Measurements from ENCODE around the gene DCP1A. TPM values are rescaled to one million over a fixed set of nuclear protein-coding genes. Genes with fewer than 3 reads are reported as not detected.

DCP1A gene
- total RNA-seq, 1 donor from 2014 or later: 25.0 TPM

GRCh38 chr3:53264718-53265117, 82.6 kb downstream of the DCP1A start:
- no peak overlapping the region for H2AFZ ChIP-seq (ENCODE audit: low read depth, low read length)
- DNase-seq (ENCODE audit: low read depth): no peak

GRCh38 chr3:53263907-53264306, 83.4 kb downstream of the DCP1A start:
- no peak for TF ChIP-seq EZH2 (IDR thresholded peaks at IDR 0.05; ENCODE audit: insufficient read depth, low read length)
- no peak for TF ChIP-seq CTCF (IDR thresholded peaks at IDR 0.05; ENCODE audit: insufficient read depth, low read depth, low read length)
- Mint-ChIP-seq H3K36me3 (ENCODE audit: low read depth, unreplicated experiment) (no peaks in the 10 kb centered on the region), H3K9me3 (ENCODE audit: unreplicated experiment) (no peaks in the 10 kb centered on the region), H3K27me3 (ENCODE audit: low read depth, unreplicated experiment) (peaks cover 4% of the 10 kb centered on the region), H3K4me3 (ENCODE audit: unreplicated experiment) (no peak overlapping the region), H3K4me1 (ENCODE audit: low read depth, unreplicated experiment) (peaks cover 11% of the 10 kb centered on the region), H3K27ac (ENCODE audit: unreplicated experiment) (no peak overlapping the region)
- no peaks in the 10 kb centered on the region for H3K79me2 ChIP-seq (ENCODE audit: insufficient read depth, low read length)
- no peak overlapping the region for H3K27ac ChIP-seq (ENCODE audit: low read depth, low read length)
- H3K27me3 ChIP-seq (ENCODE audit: insufficient read depth, low read length): no peaks in the 10 kb centered on the region
- no peak overlapping the region for H2AFZ ChIP-seq (ENCODE audit: low read depth, low read length)
- FAIRE-seq: no peak
- no peaks in the 10 kb centered on the region for H3K4me1 ChIP-seq (ENCODE audit: insufficient read depth, low read length)
- no peak overlapping the region for H3K4me3 ChIP-seq (ENCODE audit: insufficient read depth, low read depth, low read length)
- H3K9me3 ChIP-seq (ENCODE audit: insufficient read depth, low read depth, low read length): no peaks in the 10 kb centered on the region
- no peak overlapping the region for H3K9ac ChIP-seq (ENCODE audit: low read length)
- no peak for DNase-seq (ENCODE audit: low read depth)
- no peaks in the 10 kb centered on the region for H4K20me1 ChIP-seq (ENCODE audit: insufficient read depth, low read length)
- H3K4me2 ChIP-seq (ENCODE audit: low read length): no peak overlapping the region
- H3K36me3 ChIP-seq (ENCODE audit: insufficient read depth, low read length): no peaks in the 10 kb centered on the region

More at GRCh38 chr3:53264718-53265117, 82.6 kb downstream of the DCP1A start:
- Mint-ChIP-seq H3K36me3 (ENCODE audit: low read depth, unreplicated experiment) (no peaks in the 10 kb centered on the region), H3K4me3 (ENCODE audit: unreplicated experiment) (no peak overlapping the region), H3K9me3 (ENCODE audit: unreplicated experiment) (no peaks in the 10 kb centered on the region), H3K27me3 (ENCODE audit: low read depth, unreplicated experiment) (peaks cover 1% of the 10 kb centered on the region), H3K27ac (ENCODE audit: unreplicated experiment) (no peak overlapping the region), H3K4me1 (ENCODE audit: low read depth, unreplicated experiment) (peaks cover 8% of the 10 kb centered on the region)
- Histone ChIP-seq H3K4me2 (ENCODE audit: low read length) (no peak overlapping the region), H3K9ac (ENCODE audit: low read length) (no peak overlapping the region), H3K4me3 (ENCODE audit: insufficient read depth, low read depth, low read length) (no peak overlapping the region), H3K27me3 (ENCODE audit: insufficient read depth, low read length) (no peaks in the 10 kb centered on the region), H3K36me3 (ENCODE audit: insufficient read depth, low read length) (no peaks in the 10 kb centered on the region), H3K27ac (ENCODE audit: low read depth, low read length) (no peak overlapping the region), H3K4me1 (ENCODE audit: insufficient read depth, low read length) (peaks cover 4% of the 10 kb centered on the region), H3K9me3 (ENCODE audit: insufficient read depth, low read depth, low read length) (no peaks in the 10 kb centered on the region), H3K79me2 (ENCODE audit: insufficient read depth, low read length) (no peaks in the 10 kb centered on the region), H4K20me1 (ENCODE audit: insufficient read depth, low read length) (no peaks in the 10 kb centered on the region)
- no peak for TF ChIP-seq CTCF (IDR thresholded peaks at IDR 0.05; ENCODE audit: insufficient read depth, low read depth, low read length)
- no peak for TF ChIP-seq EZH2 (IDR thresholded peaks at IDR 0.05; ENCODE audit: insufficient read depth, low read length)
- no peak for FAIRE-seq

GRCh38 chr3:53261712-53262111, 85.6 kb downstream of the DCP1A start:
- Histone ChIP-seq H3K36me3 (ENCODE audit: insufficient read depth, low read length) (no peaks in the 10 kb centered on the region), H3K4me1 (ENCODE audit: insufficient read depth, low read length) (no peaks in the 10 kb centered on the region), H3K4me3 (ENCODE audit: insufficient read depth, low read depth, low read length) (no peak overlapping the region), H4K20me1 (ENCODE audit: insufficient read depth, low read length) (no peaks in the 10 kb centered on the region), H3K4me2 (ENCODE audit: low read length) (no peak overlapping the region), H2AFZ (ENCODE audit: low read depth, low read length) (peak overlapping the region; percentile 56), H3K27me3 (ENCODE audit: insufficient read depth, low read length) (no peaks in the 10 kb centered on the region), H3K79me2 (ENCODE audit: insufficient read depth, low read length) (no peaks in the 10 kb centered on the region), H3K27ac (ENCODE audit: low read depth, low read length) (no peak overlapping the region), H3K9me3 (ENCODE audit: insufficient read depth, low read depth, low read length) (no peaks in the 10 kb centered on the region), H3K9ac (ENCODE audit: low read length) (no peak overlapping the region)
- DNase-seq (ENCODE audit: low read depth) (no peak), FAIRE-seq (no peak)
- H3K27me3 Mint-ChIP-seq (ENCODE audit: low read depth, unreplicated experiment): peaks cover 7% of the 10 kb centered on the region
- H3K9me3 Mint-ChIP-seq (ENCODE audit: unreplicated experiment): no peaks in the 10 kb centered on the region
- peaks cover 17% of the 10 kb centered on the region for H3K4me1 Mint-ChIP-seq (ENCODE audit: low read depth, unreplicated experiment)
- H3K27ac Mint-ChIP-seq (ENCODE audit: unreplicated experiment): no peak overlapping the region
- no peak overlapping the region for H3K4me3 Mint-ChIP-seq (ENCODE audit: unreplicated experiment)
- peaks cover 2% of the 10 kb centered on the region for H3K36me3 Mint-ChIP-seq (ENCODE audit: low read depth, unreplicated experiment)
- TF ChIP-seq CTCF (IDR thresholded peaks at IDR 0.05; ENCODE audit: insufficient read depth, low read depth, low read length): no peak
- no peak for TF ChIP-seq EZH2 (IDR thresholded peaks at IDR 0.05; ENCODE audit: insufficient read depth, low read length)
